Esophagus muscularis mucosa (tissue), 4 donors: ENCODE results near the gene BICDL1. TPM values are rescaled to one million over a fixed set of nuclear protein-coding genes. Genes with fewer than 3 reads are reported as not detected.

ENCODE experiments used
- DNase-seq: peaks from one replicate; pipeline ENCODE4 v3.0.0-alpha.2; 2017; ENCODE audit errors: extremely low spot score
- H3K27ac ChIP-seq, 4 donors: fragments of 200-600 bp; sonication (generic); replicated peaks in 1 of 4; 1 replicate in 3 of 4; 2 replicates in 1 of 4; pipeline ENCODE4 v1.5.1; 2016 to 2019; ENCODE audit warnings: mild to moderate bottlenecking in 1 of 4
- H3K27me3 ChIP-seq, 4 donors: fragments of 200-600 bp; sonication (generic); one replicate each; pipeline versions ENCODE4 v1.5.1 to v1.6.0; 2016 to 2019
- H3K36me3 ChIP-seq, 4 donors: fragments of 200-600 bp; sonication (generic); one replicate each; pipeline ENCODE4 v1.5.1; 2016 to 2019
- H3K4me1 ChIP-seq, 4 donors: fragments of 200-600 bp; sonication (generic); one replicate each; pipeline ENCODE4 v1.5.1; 2016 to 2019
- H3K4me3 ChIP-seq, 4 donors: fragments of 200-600 bp; sonication (generic); 1 replicate in 2 of 4; 2 replicates in 2 of 4; pipeline ENCODE4 v1.5.1; 2016 to 2019; ENCODE audit warnings: mild to moderate bottlenecking in 4 of 4, moderate library complexity in 1 of 4
- H3K9me3 ChIP-seq, 4 donors: fragments of 200-600 bp; sonication (generic); 1 replicate in 3 of 4; 2 replicates in 1 of 4; pipeline ENCODE4 v1.5.1; 2016 to 2019
- EP300 ChIP-seq: sonication (generic); formaldehyde crosslinking; IDR thresholded peaks from one replicate; pipeline ENCODE4 v1.6.1; 2017; ENCODE audit warnings: antibody characterized with exemption
- POLR2A ChIP-seq: fragments of 450-650 bp; IDR thresholded peaks from one replicate; pipeline ENCODE4 v1.6.1; 2017; ENCODE audit warnings: antibody characterized with exemption, moderate library complexity, mild to moderate bottlenecking, low read depth
- POLR2AphosphoS5 ChIP-seq, 2 donors: sonication (generic); formaldehyde crosslinking; IDR thresholded peaks; one replicate each; pipeline ENCODE4 v1.6.1; 2017; ENCODE audit warnings: antibody characterized with exemption in 2 of 2
- WGBS: methylation state at CpG from one replicate; pipeline ENCODE4 v1.1.5; 2018; 5-methylcytosine and 5-hydroxymethylcytosine counted together
- intact Hi-C: fragments of 100-400 bp; cut with DNase I; formaldehyde crosslinking; loops from one replicate; pipeline ENCODE4 v1.15.1; 2023
- total RNA-seq, 4 donors: library from RNA; depleted of rRNA; stranded (reverse); fragments of >200 nt; gene quantifications; one replicate each; pipeline versions ENCODE4 v1.1.0 to v1.2.1, GENCODE V29; 2016
- TF ChIP-seq, protein P1 (sequence below), 3 experiments: fragments of 200-600 bp in 2 of 3; fragments of 450-650 bp in 1 of 3; sonication (generic) in 2 of 3; IDR thresholded peaks; one replicate each; pipeline ENCODE4 v1.5.1; 2017 to 2019; ENCODE audit warnings: antibody characterized with exemption in 3 of 3, mild to moderate bottlenecking in 2 of 3, moderate library complexity in 1 of 3

The BICDL1 gene
- total RNA-seq, 4 donors from 2014 or later: 0.17 to 1.2 (median 0.77) TPM

DNA sequence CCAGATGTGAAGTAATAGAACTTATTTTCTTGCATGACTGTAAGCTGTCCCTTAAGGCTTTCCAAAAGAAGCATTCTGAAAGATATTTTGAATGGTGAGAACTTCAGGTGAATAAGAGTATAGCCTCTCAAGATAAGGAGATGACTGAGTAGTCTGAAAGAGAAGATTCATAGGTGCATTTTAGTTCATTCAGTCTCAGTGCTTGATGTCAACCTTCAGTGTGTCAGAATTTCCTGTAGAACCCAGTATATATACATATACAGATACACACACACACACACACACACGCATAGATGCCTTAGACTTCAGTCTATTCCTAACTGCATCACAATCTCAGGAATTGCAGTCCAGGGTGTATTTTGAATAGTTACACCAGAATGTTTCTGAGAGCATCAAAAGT, 7.4 kb downstream of the BICDL1 start:
- no peak for DNase-seq
- no peaks in the 10 kb centered on the region for H3K9me3 ChIP-seq
- H3K36me3 ChIP-seq: no peaks in the 10 kb centered on the region
- 64% methylated on average over 1 of the region's 1 CpG for WGBS
- H3K4me1 ChIP-seq: no peaks in the 10 kb centered on the region
- intact Hi-C loops: no loop called here
- H3K4me3 ChIP-seq: no peak overlapping the region
- no peak overlapping the region for H3K27ac ChIP-seq
- peaks cover 0 to 48% (median 0%) of the 10 kb centered on the region in 4 donors for H3K27me3 ChIP-seq
- TF ChIP-seq POLR2A: no peak

DNA sequence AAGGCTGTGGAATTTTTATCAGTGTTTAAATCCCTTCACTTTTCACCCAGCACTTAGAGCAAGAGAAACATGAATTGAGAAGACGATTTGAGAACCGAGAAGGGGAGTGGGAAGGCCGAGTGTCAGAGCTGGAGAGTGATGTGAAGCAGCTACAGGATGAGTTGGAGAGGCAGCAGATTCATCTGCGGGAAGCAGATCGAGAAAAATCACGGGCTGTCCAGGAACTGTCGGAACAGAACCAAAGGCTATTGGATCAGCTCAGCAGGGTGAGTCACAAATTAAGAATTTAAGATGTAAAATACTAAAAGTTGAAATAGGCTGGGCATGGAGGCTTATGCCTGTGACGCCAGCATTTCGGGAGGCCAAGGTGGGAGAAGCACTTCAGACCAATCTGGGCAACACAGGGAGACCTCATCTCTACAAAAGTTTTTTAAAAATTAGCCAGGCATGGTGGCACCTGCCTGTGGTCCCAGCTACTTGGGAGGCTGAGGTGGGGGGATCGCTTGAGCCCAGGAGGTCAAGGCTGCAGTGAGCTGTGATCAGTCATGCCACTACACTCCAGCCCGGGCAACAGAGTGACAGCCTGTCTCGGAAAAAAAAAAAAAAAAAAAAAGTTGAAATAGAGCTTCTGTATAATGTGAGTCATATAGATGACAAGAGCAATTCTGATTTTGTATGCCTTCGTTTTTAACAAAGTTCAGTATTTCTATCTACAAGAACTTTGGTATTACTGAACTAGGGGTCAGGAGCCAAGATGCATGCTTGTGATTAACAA, 9.6 kb downstream of the BICDL1 start:
- intact Hi-C loops: no loop called here
- Histone ChIP-seq H3K9me3 (no peaks in the 10 kb centered on the region), H3K4me1 (no peaks in the 10 kb centered on the region), H3K27me3 (peaks cover 0 to 36% (median 0%) of the 10 kb centered on the region in 4 donors), H3K4me3 (no peak overlapping the region), H3K27ac (no peak overlapping the region), H3K36me3 (no peaks in the 10 kb centered on the region)
- TF ChIP-seq POLR2A (no peak), POLR2AphosphoS5 (IDR thresholded peaks at IDR 0.05) (no peak), EP300 (no peak)
- TF ChIP-seq, protein P1, sequence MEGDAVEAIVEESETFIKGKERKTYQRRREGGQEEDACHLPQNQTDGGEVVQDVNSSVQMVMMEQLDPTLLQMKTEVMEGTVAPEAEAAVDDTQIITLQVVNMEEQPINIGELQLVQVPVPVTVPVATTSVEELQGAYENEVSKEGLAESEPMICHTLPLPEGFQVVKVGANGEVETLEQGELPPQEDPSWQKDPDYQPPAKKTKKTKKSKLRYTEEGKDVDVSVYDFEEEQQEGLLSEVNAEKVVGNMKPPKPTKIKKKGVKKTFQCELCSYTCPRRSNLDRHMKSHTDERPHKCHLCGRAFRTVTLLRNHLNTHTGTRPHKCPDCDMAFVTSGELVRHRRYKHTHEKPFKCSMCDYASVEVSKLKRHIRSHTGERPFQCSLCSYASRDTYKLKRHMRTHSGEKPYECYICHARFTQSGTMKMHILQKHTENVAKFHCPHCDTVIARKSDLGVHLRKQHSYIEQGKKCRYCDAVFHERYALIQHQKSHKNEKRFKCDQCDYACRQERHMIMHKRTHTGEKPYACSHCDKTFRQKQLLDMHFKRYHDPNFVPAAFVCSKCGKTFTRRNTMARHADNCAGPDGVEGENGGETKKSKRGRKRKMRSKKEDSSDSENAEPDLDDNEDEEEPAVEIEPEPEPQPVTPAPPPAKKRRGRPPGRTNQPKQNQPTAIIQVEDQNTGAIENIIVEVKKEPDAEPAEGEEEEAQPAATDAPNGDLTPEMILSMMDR (IDR thresholded peaks at IDR 0.05): no peak
- DNase-seq: no peak
- WGBS: 77% methylated on average over 13 of the region's 13 CpGs

DNA sequence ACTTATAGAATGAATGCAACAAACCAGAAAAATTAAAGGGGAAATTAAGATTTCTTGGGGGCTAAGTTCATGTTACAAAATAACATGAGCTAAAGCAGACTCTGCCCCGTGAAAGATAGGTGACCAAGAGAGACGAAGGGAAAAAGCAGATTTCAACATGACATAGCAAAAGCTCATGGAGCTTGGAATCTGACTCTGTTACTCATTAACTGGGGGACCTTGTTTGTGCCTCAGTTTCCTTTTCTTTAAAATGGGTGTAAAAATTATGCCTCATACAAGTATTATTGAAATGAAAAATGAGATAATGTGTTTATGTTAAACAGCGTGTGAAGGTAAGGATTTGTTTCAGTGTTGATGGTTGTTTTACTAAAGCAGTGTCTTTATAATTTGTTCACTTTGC, 11.5 kb downstream of the BICDL1 start:
- intact Hi-C loops: no loop called here
- H3K27me3 ChIP-seq: peaks cover 0 to 22% (median 0%) of the 10 kb centered on the region in 4 donors
- no peaks in the 10 kb centered on the region for H3K9me3 ChIP-seq
- no peaks in the 10 kb centered on the region for H3K36me3 ChIP-seq
- H3K27ac ChIP-seq: no peak overlapping the region
- H3K4me3 ChIP-seq: no peak overlapping the region
- no peaks in the 10 kb centered on the region for H3K4me1 ChIP-seq
- TF ChIP-seq EP300 (no peak), POLR2A (no peak), POLR2AphosphoS5 (IDR thresholded peaks at IDR 0.05) (no peak)
- TF ChIP-seq, protein P1 (IDR thresholded peaks at IDR 0.05): no peak
- 84% methylated on average over 3 of the region's 3 CpGs for WGBS
- DNase-seq: no peak

DNA sequence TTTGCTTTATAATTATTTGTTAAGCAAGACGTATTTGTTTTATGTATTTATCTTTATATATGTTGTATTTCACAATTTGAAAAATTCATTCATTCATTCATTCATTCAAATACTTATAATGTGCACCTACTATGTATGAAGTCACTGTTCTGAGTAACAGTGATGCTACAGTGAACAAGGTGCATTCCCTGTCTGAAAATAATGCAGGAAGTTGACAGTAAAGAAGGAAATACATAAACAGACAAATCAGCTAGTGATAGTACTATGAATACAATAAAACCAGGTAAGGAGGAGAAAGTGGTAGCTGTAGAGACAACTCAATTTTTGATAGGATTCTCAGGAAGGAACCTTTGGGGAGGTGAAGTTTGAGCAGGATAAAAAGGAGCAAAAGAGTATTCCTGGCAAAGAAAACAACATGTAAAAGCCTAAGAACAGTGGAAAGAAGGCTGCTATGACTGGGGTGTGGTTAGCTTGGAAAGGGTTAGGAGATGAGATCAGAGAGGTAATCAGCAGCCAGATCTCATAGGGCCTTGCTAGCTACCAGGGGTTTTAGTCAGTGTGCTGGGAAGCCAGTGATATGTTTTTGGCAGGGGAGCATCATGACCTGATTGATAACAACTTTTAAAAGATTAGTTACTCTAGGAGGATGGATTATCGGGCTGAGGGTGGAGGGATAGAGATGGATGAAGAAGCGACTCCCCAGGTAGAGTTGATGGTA, 17.4 kb downstream of the BICDL1 start:
- H3K4me3 ChIP-seq: no peak overlapping the region
- no peak overlapping the region for H3K27ac ChIP-seq
- no peaks in the 10 kb centered on the region for H3K36me3 ChIP-seq
- H3K4me1 ChIP-seq: no peaks in the 10 kb centered on the region
- TF ChIP-seq EP300 (no peak), POLR2AphosphoS5 (IDR thresholded peaks at IDR 0.05) (no peak), POLR2A (no peak)
- TF ChIP-seq, protein P1 (IDR thresholded peaks at IDR 0.05): no peak
- peaks cover 0 to 10% (median 0%) of the 10 kb centered on the region in 4 donors for H3K27me3 ChIP-seq
- intact Hi-C loops: no loop called here
- DNase-seq: no peak
- 80% methylated on average over 3 of the region's 3 CpGs for WGBS
- no peaks in the 10 kb centered on the region for H3K9me3 ChIP-seq

- H3K9me3 ChIP-seq: no peaks in the 10 kb centered on the region
- H3K4me1 ChIP-seq: no peaks in the 10 kb centered on the region
- peaks cover 0 to 10% (median 0%) of the 10 kb centered on the region in 4 donors for H3K27me3 ChIP-seq
- intact Hi-C loops: no loop called here
- WGBS: 58% methylated on average over 3 of the region's 3 CpGs
- H3K36me3 ChIP-seq: no peaks in the 10 kb centered on the region
- H3K4me3 ChIP-seq: no peak overlapping the region
- H3K27ac ChIP-seq: no peak overlapping the region
- DNase-seq: no peak
- no peak for TF ChIP-seq POLR2A
- no peak for TF ChIP-seq EP300
- TF ChIP-seq, protein P1 (IDR thresholded peaks at IDR 0.05): no peak
- TF ChIP-seq POLR2AphosphoS5 (IDR thresholded peaks at IDR 0.05): no peak
These were observed 18.2 kb downstream of the BICDL1 start for GRCh38 chr12:120007272-120007671.
